Amniotic stem cell (primary cell): Measurements from ENCODE around the gene PALMD.

Source experiments
- DNase-seq: peaks from one replicate; lab custom pipeline; 2025; lab: John Stamatoyannopoulos, UW

Gene PALMD

GRCh38 chr1:99635664-99636063 is 10.2 kb upstream of the PALMD start:
- no peak for DNase-seq

- no peak for DNase-seq
Observed at GRCh38 chr1:99636647-99637175, 9.2 kb upstream of the PALMD start.

GRCh38 chr1:99638853-99639252 is 7.1 kb upstream of the PALMD start:
- no peak for DNase-seq

GRCh38 chr1:99639408-99639807 is 6.5 kb upstream of the PALMD start:
- no peak for DNase-seq

- DNase-seq = no peak
Observed at GRCh38 chr1:99639945-99640344, 6.0 kb upstream of the PALMD start.

GRCh38 chr1:99640672-99641071 is 5.2 kb upstream of the PALMD start:
- DNase-seq = no peak

- no peak for DNase-seq
Observed at GRCh38 chr1:99641558-99641957, 4.4 kb upstream of the PALMD start.

GRCh38 chr1:99642053-99642452 is 3.9 kb upstream of the PALMD start:
- DNase-seq = no peak

- DNase-seq = no peak
Observed at GRCh38 chr1:99643021-99643779, 2.7 kb upstream of the PALMD start.

GRCh38 chr1:99644279-99645004 is 1.5 kb upstream of the PALMD start:
- DNase-seq = no peak

GRCh38 chr1:99645203-99645602 is 710 bp upstream of the PALMD start:
- DNase-seq = no peak

GRCh38 chr1:99646868-99647267 is 955 bp downstream of the PALMD start:
- DNase-seq = no peak

- DNase-seq = no peak
Observed at GRCh38 chr1:99647490-99647889, 1.6 kb downstream of the PALMD start.

GRCh38 chr1:99648107-99648506 is 2.2 kb downstream of the PALMD start:
- DNase-seq = no peak

- DNase-seq = no peak
Observed at GRCh38 chr1:99650030-99650429, 4.1 kb downstream of the PALMD start.

- no peak for DNase-seq
Observed at GRCh38 chr1:99650773-99651437, 5.0 kb downstream of the PALMD start.

- no peak for DNase-seq
Observed at GRCh38 chr1:99652881-99653281, 7.0 kb downstream of the PALMD start.

- no peak for DNase-seq
Observed at GRCh38 chr1:99655376-99655775, 9.5 kb downstream of the PALMD start.

- no peak for DNase-seq
Observed at GRCh38 chr1:99656701-99657100, 10.8 kb downstream of the PALMD start.

GRCh38 chr1:99657213-99658030 is 11.5 kb downstream of the PALMD start:
- DNase-seq = no peak

- no peak for DNase-seq
Observed at GRCh38 chr1:99658031-99658290, 12.0 kb downstream of the PALMD start.

- no peak for DNase-seq
Observed at GRCh38 chr1:99659755-99660210, 13.9 kb downstream of the PALMD start.
